ENCODE results near the gene ZFAND4.

DNA sequence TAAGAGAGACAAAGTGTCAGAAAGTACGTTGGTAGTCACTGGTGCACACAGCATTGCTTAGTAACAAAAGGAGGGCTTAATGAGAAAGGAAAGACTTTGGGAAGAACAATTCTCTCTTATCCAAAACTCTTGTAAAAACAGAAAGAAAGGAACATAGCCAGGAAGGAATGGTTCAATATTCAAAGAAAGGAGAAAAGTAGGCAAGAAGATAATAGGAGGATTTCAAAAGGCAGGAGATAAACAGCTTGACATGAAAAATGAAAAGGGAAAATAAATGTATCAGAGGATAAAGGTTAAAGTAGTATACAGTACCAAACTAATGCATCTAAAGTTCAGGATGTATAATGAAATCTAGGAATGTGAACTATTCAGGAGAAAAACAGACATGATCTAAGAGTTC is 20.1 kb downstream of the ZFAND4 start:
- TF ChIP-seq, protein P1, sequence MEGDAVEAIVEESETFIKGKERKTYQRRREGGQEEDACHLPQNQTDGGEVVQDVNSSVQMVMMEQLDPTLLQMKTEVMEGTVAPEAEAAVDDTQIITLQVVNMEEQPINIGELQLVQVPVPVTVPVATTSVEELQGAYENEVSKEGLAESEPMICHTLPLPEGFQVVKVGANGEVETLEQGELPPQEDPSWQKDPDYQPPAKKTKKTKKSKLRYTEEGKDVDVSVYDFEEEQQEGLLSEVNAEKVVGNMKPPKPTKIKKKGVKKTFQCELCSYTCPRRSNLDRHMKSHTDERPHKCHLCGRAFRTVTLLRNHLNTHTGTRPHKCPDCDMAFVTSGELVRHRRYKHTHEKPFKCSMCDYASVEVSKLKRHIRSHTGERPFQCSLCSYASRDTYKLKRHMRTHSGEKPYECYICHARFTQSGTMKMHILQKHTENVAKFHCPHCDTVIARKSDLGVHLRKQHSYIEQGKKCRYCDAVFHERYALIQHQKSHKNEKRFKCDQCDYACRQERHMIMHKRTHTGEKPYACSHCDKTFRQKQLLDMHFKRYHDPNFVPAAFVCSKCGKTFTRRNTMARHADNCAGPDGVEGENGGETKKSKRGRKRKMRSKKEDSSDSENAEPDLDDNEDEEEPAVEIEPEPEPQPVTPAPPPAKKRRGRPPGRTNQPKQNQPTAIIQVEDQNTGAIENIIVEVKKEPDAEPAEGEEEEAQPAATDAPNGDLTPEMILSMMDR (IDR thresholded peaks at IDR 0.05; ENCODE audit: insufficient read depth, low read length, poor library complexity, severe bottlenecking): no peak
- TF ChIP-seq EZH2phosphoT487 (conservative IDR thresholded peaks at IDR 0.05; ENCODE audit: low read length): no peak
